K562 (cell line): ENCODE data around the gene SIRT2. TPM values are rescaled to one million over a fixed set of nuclear protein-coding genes. Genes with fewer than 3 reads are reported as not detected.

Source experiments
- BDP1 ChIP-seq: IDR thresholded peaks from 3 replicates; pipeline ENCODE4 v1.6.1; 2011; ENCODE audit not compliant: insufficient read length, insufficient read depth
- CCNT2 ChIP-seq: IDR thresholded peaks from 2 replicates; pipeline ENCODE4 v1.6.1; 2011; ENCODE audit warnings: borderline replicate concordance, low read depth, mild to moderate bottlenecking, moderate library complexity, mixed read lengths, low read length; ENCODE audit not compliant: insufficient read length; ENCODE audit errors: extremely low read depth
- FOXJ3 ChIP-seq: sonication (generic); formaldehyde crosslinking; IDR thresholded peaks from 2 replicates; pipeline ENCODE4 v1.4.0; 2020; ENCODE audit warnings: mild to moderate bottlenecking, missing genetic modification reagents
- HNRNPK ChIP-seq: fragments of 200-400 bp; formaldehyde crosslinking; IDR thresholded peaks from one replicate; pipeline ENCODE4 v1.6.1; 2018; ENCODE audit warnings: mild to moderate bottlenecking, low read depth, low read length; ENCODE audit not compliant: poor library complexity, severe bottlenecking
- JUN ChIP-seq, 2 experiments: sonication (generic) in 1 of 2; formaldehyde crosslinking in 1 of 2; IDR thresholded peaks; 2 replicates each; pipeline versions ENCODE4 v1.6.1 to v1.8.0; 2012 to 2022; ENCODE audit warnings: borderline replicate concordance in 2 of 2, mild to moderate bottlenecking in 2 of 2, improper control_type of control experiment in 1 of 2, low read depth in 1 of 2, low read length in 1 of 2, missing genetic modification reagents in 1 of 2
- KAT7 ChIP-seq: sonication (generic); formaldehyde crosslinking; IDR thresholded peaks from 2 replicates; pipeline ENCODE4 v1.8.0; 2022; ENCODE audit warnings: missing genetic modification reagents, mild to moderate bottlenecking, borderline replicate concordance
- KDM1A ChIP-seq, 2 experiments: fragments of 450-650 bp; IDR thresholded peaks; 2 replicates each; pipeline ENCODE4 v1.6.1; 2016; ENCODE audit warnings: mild to moderate bottlenecking in 2 of 2
- NCOA2 ChIP-seq, 2 experiments: fragments of 450-650 bp; IDR thresholded peaks; 2 replicates each; pipeline ENCODE4 v1.6.1; 2018; ENCODE audit warnings: mild to moderate bottlenecking in 2 of 2, moderate library complexity in 1 of 2; ENCODE audit not compliant: partially characterized antibody in 2 of 2
- NR2C1 ChIP-seq, 2 experiments: fragments of 450-650 bp; IDR thresholded peaks; 2 replicates each; pipeline ENCODE4 v1.6.1; 2017; ENCODE audit warnings: mild to moderate bottlenecking in 2 of 2, antibody characterized with exemption in 1 of 2, inconsistent platforms in 1 of 2, missing compliant biosample characterization in 1 of 2, missing genetic modification characterization in 1 of 2
- POLR2A ChIP-seq: fragments of 450-650 bp; conservative IDR thresholded peaks from 2 replicates; pipeline ENCODE4 v1.6.1; 2016
- RFX1 ChIP-seq: fragments of 450-650 bp; IDR thresholded peaks from 2 replicates; pipeline ENCODE4 v1.6.1; 2016; ENCODE audit warnings: mild to moderate bottlenecking, moderate library complexity
- SIN3B ChIP-seq: fragments of 450-650 bp; IDR thresholded peaks from 2 replicates; pipeline ENCODE4 v1.6.1; 2017; ENCODE audit warnings: low read depth, mild to moderate bottlenecking, moderate library complexity
- ZNF431 ChIP-seq: sonication (generic); formaldehyde crosslinking; IDR thresholded peaks from 2 replicates; pipeline ENCODE4 v1.8.0; 2022; ENCODE audit warnings: mild to moderate bottlenecking, missing genetic modification reagents
- ZNF76 ChIP-seq: fragments of 250-450 bp; sonication (Bioruptor Pico); IDR thresholded peaks from 2 replicates; pipeline ENCODE4 v1.4.0; 2020; ENCODE audit warnings: mild to moderate bottlenecking, moderate library complexity, borderline replicate concordance
- ZNF830 ChIP-seq: fragments of 250-450 bp; sonication (Bioruptor Pico); IDR thresholded peaks from 2 replicates; pipeline ENCODE4 v1.5.0; 2021; ENCODE audit warnings: mild to moderate bottlenecking
- polyA plus RNA-seq, 8 experiments: library from polyadenylated mRNA; depleted of rRNA in 4 of 8; stranded (reverse) in 5 of 8; unstranded in 3 of 8; fragments of >200 nt; fragmentation: Nextera tagmentation in 2 of 8; fragmentation: Illumina TruSeq in 1 of 8; extraction: Ambion mirVana in 2 of 8; extraction: Trizol in 1 of 8; gene quantifications; 2 replicates each; pipeline versions ENCODE4 v1.2.1 to v1.2.3, GENCODE V29; 2011 to 2014; ENCODE audit warnings: inconsistent platforms in 1 of 8, missing spikeins in 1 of 8
- total RNA-seq, 7 experiments: library from RNA; depleted of rRNA in 6 of 7; stranded (reverse); fragments of >200 nt in 6 of 7; fragmentation: Illumina TruSeq in 2 of 7; extraction: Trizol in 2 of 7; gene quantifications; 2 replicates each; pipeline versions ENCODE4 v1.2.1 to v1.2.3, GENCODE V29; 2011 to 2021; ENCODE audit warnings: low replicate concordance in 1 of 7
- TF ChIP-seq, protein P1 (sequence below): fragments of 250-450 bp; sonication (Bioruptor Pico); IDR thresholded peaks from 2 replicates; pipeline ENCODE4 v1.5.0; 2020; ENCODE audit warnings: mild to moderate bottlenecking, borderline replicate concordance
- TF ChIP-seq, protein P2 (sequence below): fragments of 450-650 bp; IDR thresholded peaks from 2 replicates; pipeline ENCODE4 v1.7.0; 2016; ENCODE audit warnings: borderline replicate concordance
- TF ChIP-seq, protein P3 (sequence below): fragments of 450-650 bp; formaldehyde crosslinking; conservative IDR thresholded peaks from 2 replicates; pipeline ENCODE4 v1.4.0; 2022; ENCODE audit warnings: mild to moderate bottlenecking, missing genetic modification characterization
- TF ChIP-seq, protein P4 (sequence below), 3 experiments: IDR thresholded peaks in 2 of 3; conservative IDR thresholded peaks in 1 of 3; 2 replicates each; pipeline ENCODE4 v1.5.1; 2011 to 2012; ENCODE audit warnings: low read length in 3 of 3, mild to moderate bottlenecking in 3 of 3, control low read depth in 2 of 3, improper control_type of control experiment in 1 of 3, inconsistent platforms in 1 of 3, low read depth in 1 of 3, mixed read lengths in 1 of 3, moderate library complexity in 1 of 3; ENCODE audit not compliant: insufficient read depth in 2 of 3

The SIRT2 gene
- total and polyA plus RNA-seq, 9 of the 15 experiments (the other 6 are each of a cell fraction or from before 2014, with no cell fraction given): 2.3 to 35.2 (median 22.9) TPM

DNA sequence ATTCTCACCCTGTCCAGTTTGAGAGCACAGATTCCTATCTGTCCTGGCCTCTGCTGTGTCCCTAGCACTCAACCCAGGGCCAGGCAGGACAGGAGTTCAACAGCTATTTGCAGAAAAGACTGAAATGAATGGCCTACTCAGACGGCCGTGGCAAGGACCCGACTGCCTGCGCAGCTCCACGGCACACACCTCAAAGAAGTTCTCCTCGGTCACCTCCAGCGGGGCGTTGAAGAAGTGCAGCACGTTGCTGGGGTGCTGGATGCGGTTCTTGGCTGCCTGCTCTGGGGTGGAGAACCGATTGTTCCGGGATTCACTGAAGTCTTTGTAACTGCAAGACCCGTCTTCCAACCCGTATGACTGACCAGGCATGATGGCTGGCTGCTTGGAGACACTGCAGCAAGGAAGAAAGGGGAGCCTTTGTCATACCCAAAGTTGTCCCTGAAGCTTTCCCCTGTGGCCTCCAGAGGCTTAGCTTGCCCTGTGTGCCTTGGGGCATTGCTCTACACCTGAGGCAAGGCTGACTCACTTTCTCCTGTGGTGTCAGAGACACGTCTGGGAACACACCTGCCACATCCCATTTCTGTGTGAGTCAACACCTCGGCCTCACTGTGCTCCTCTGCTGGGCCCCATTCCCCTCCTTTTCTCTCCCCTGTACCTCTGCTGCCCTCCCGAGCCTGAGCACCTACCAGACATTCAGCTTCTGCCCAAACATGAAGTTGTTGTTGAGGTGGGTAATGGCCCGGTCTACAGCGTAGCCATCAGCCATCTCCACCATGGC, 61.0 kb downstream of the SIRT2 start (continued):
- TF ChIP-seq HNRNPK (no peak), BDP1 (no peak), RFX1 (no peak), NCOA2 (IDR thresholded peaks at IDR 0.05; ENCODE audit: partially characterized antibody in 2 of 2) (no peak), KDM1A (IDR thresholded peaks at IDR 0.05) (no peak), POLR2A (peak; percentile 63; the same call in 1 of the 2 replicates), NR2C1 (IDR thresholded peaks at IDR 0.05) (no peak), NR2C1 (tag; IDR thresholded peaks at IDR 0.05) (no peak), FOXJ3 (no peak), JUN (IDR thresholded peaks at IDR 0.05; ENCODE audit: borderline replicate concordance, low read depth, low read length) (no peak), JUN (CRISPR knock-in tag; IDR thresholded peaks at IDR 0.05; ENCODE audit: borderline replicate concordance) (no peak), CCNT2 (no peak), SIN3B (no peak), ZNF431 (CRISPR knock-in tag) (no peak), ZNF76 (CRISPR knock-in tag) (no peak), ZNF830 (no peak), KAT7 (no peak)
- TF ChIP-seq, protein P1, sequence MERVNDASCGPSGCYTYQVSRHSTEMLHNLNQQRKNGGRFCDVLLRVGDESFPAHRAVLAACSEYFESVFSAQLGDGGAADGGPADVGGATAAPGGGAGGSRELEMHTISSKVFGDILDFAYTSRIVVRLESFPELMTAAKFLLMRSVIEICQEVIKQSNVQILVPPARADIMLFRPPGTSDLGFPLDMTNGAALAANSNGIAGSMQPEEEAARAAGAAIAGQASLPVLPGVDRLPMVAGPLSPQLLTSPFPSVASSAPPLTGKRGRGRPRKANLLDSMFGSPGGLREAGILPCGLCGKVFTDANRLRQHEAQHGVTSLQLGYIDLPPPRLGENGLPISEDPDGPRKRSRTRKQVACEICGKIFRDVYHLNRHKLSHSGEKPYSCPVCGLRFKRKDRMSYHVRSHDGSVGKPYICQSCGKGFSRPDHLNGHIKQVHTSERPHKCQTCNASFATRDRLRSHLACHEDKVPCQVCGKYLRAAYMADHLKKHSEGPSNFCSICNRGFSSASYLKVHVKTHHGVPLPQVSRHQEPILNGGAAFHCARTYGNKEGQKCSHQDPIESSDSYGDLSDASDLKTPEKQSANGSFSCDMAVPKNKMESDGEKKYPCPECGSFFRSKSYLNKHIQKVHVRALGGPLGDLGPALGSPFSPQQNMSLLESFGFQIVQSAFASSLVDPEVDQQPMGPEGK (CRISPR knock-in tag): no peak
- TF ChIP-seq, protein P2, sequence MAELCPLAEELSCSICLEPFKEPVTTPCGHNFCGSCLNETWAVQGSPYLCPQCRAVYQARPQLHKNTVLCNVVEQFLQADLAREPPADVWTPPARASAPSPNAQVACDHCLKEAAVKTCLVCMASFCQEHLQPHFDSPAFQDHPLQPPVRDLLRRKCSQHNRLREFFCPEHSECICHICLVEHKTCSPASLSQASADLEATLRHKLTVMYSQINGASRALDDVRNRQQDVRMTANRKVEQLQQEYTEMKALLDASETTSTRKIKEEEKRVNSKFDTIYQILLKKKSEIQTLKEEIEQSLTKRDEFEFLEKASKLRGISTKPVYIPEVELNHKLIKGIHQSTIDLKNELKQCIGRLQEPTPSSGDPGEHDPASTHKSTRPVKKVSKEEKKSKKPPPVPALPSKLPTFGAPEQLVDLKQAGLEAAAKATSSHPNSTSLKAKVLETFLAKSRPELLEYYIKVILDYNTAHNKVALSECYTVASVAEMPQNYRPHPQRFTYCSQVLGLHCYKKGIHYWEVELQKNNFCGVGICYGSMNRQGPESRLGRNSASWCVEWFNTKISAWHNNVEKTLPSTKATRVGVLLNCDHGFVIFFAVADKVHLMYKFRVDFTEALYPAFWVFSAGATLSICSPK: no peak
- TF ChIP-seq, protein P3, sequence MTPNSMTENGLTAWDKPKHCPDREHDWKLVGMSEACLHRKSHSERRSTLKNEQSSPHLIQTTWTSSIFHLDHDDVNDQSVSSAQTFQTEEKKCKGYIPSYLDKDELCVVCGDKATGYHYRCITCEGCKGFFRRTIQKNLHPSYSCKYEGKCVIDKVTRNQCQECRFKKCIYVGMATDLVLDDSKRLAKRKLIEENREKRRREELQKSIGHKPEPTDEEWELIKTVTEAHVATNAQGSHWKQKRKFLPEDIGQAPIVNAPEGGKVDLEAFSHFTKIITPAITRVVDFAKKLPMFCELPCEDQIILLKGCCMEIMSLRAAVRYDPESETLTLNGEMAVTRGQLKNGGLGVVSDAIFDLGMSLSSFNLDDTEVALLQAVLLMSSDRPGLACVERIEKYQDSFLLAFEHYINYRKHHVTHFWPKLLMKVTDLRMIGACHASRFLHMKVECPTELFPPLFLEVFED (CRISPR knock-in tag): peak; percentile 46; the same call in 1 of the 2 replicates
- TF ChIP-seq, protein P4, sequence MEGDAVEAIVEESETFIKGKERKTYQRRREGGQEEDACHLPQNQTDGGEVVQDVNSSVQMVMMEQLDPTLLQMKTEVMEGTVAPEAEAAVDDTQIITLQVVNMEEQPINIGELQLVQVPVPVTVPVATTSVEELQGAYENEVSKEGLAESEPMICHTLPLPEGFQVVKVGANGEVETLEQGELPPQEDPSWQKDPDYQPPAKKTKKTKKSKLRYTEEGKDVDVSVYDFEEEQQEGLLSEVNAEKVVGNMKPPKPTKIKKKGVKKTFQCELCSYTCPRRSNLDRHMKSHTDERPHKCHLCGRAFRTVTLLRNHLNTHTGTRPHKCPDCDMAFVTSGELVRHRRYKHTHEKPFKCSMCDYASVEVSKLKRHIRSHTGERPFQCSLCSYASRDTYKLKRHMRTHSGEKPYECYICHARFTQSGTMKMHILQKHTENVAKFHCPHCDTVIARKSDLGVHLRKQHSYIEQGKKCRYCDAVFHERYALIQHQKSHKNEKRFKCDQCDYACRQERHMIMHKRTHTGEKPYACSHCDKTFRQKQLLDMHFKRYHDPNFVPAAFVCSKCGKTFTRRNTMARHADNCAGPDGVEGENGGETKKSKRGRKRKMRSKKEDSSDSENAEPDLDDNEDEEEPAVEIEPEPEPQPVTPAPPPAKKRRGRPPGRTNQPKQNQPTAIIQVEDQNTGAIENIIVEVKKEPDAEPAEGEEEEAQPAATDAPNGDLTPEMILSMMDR (IDR thresholded peaks at IDR 0.05 in 2 of 3, conservative IDR thresholded peaks at IDR 0.05 in 1 of 3; ENCODE audit: insufficient read depth in 2 of 3, low read depth in 1 of 3, low read length in 3 of 3): 0 out of 6 replicates have a peak, but pooled peaks of 1 of the 3 experiments have one; percentile 2
